Adrenal gland (tissue), 5 donors: ENCODE results near the gene RACK1.

Source experiments
- POLR2A ChIP-seq, 2 donors: fragments of 450-650 bp; IDR thresholded peaks; one replicate each; pipeline ENCODE4 v1.6.1; 2017; ENCODE audit warnings: antibody characterized with exemption in 2 of 2, mild to moderate bottlenecking in 2 of 2, moderate library complexity in 1 of 2
- TF ChIP-seq, protein P1 (sequence below), 6 experiments: fragments of 450-650 bp in 4 of 6; fragments of 200-600 bp in 2 of 6; sonication (generic) in 1 of 6; IDR thresholded peaks; 1 replicate in 5 of 6; 2 replicates in 1 of 6; pipeline versions ENCODE4 v1.5.1 to v1.8.0; 2016 to 2021; ENCODE audit warnings: antibody characterized with exemption in 6 of 6, mild to moderate bottlenecking in 2 of 6, moderate library complexity in 1 of 6
- donor health status: DM: no; HTN: no; CAD: no.

DNA sequence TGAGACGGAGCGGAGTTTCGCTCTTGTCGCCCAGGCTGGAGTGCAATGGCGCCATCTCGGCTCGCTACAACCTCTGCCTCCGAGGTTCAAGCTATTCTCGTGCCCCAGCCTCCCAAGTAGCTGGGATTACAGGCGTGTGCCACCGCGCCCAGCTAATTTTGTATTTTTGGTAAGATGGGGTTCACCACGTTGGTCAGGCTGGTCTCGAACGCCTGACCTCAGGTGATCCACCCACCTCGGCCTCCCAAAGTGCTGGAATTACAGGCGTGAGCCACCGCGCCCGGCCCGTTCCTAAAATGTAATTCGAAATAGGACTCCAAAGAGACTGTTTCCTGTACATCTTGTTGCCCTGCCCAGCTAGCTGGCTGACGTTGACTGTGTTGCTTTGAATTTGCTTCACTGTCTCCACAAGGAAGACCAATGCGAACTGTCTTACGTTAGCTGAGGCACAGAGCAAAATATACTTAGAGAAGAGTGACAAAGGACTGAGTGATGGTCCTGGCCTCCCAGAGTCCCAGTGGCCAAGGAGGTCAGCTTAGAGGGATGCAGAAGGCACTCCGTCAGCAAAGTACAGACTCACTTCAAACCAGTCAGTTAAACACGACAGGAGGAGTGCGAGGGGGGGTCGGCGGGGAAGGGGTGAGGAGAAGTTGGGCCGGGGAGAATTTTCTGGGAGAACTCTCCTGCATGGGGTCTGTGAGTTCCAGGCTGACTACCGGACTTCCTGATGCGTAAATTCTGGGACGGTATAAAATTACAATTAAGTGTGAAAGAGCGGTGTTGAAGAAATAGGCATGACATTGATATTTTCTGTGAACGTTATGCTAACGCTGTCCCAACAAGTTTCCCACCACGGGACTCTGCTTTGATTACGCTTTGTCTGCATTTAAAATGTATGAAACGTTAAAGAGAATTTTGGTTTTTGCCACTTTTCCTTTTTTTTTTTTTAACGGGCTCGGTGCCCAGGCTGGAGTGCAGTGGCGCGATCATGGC is 27.4 kb downstream of the RACK1 start:
- no peak for TF ChIP-seq POLR2A (IDR thresholded peaks at IDR 0.05)
- TF ChIP-seq, protein P1, sequence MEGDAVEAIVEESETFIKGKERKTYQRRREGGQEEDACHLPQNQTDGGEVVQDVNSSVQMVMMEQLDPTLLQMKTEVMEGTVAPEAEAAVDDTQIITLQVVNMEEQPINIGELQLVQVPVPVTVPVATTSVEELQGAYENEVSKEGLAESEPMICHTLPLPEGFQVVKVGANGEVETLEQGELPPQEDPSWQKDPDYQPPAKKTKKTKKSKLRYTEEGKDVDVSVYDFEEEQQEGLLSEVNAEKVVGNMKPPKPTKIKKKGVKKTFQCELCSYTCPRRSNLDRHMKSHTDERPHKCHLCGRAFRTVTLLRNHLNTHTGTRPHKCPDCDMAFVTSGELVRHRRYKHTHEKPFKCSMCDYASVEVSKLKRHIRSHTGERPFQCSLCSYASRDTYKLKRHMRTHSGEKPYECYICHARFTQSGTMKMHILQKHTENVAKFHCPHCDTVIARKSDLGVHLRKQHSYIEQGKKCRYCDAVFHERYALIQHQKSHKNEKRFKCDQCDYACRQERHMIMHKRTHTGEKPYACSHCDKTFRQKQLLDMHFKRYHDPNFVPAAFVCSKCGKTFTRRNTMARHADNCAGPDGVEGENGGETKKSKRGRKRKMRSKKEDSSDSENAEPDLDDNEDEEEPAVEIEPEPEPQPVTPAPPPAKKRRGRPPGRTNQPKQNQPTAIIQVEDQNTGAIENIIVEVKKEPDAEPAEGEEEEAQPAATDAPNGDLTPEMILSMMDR (IDR thresholded peaks at IDR 0.05), result no peak
